Stimulated activated CD4-positive, alpha-beta T cell treated with anti-CD3 and anti-CD28 coated beads, TNF-alpha, amount 100 ng/mL, for 4 hours (primary cell): Measurements from ENCODE around the gene MGRN1.
A peak's percentile ranks its signal among the peaks of the same experiment; 100 is the strongest.
"Not testable (repeated sequence)": the region's sequence is repeated elsewhere in the genome, so short reads cannot be mapped to it uniquely, and the experiment has no call there.

Experiments
- DNase-seq, 3 experiments: peaks; one replicate each; pipeline ENCODE4 v3.0.0-alpha.2; 2020; ENCODE audit warnings: low read depth in 3 of 3

MGRN1 gene

DNA sequence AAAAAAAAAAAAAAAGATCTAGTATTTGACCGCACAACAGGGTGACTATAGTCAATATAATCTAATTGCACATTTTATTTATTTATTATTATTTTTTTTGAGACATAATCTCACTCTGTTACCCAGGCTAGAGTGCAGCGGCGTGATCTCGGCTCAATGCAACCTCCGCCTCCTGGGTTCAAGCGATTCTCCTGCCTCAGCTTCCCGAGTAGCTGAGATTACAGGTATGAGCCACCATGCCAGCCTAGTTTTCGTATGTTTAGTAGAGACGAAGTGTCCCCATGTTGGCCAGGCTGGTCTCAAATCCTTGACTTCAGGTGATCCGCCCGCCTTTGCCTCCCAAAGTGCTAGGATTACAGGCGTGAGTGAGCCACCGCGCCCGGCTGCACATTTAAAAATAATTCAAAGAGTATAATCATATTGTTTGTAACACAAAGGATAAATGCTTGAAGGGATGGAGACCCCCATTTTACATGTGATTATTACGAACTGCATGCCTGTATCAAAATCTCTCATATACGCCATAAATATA lies 108.7 kb downstream of the MGRN1 start:
- DNase-seq, result no peak

DNA sequence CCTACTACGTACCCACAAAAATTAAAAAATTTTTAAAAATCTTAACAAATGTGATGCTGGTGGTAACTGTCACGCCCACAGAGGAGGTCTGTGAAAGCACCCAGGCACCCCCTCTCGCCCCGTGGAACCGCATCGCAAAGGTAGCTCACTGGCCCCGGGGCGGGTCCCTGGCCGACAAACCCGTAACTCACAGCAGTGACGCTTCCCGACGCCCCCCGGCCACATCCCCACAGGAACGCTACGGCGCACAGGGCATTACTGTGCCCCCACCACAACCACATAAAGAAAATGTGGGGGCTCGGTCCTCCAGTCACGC lies 109.1 kb downstream of the MGRN1 start:
- DNase-seq, result peak in 2 of 3 experiments; percentile 3 to 13

DNA sequence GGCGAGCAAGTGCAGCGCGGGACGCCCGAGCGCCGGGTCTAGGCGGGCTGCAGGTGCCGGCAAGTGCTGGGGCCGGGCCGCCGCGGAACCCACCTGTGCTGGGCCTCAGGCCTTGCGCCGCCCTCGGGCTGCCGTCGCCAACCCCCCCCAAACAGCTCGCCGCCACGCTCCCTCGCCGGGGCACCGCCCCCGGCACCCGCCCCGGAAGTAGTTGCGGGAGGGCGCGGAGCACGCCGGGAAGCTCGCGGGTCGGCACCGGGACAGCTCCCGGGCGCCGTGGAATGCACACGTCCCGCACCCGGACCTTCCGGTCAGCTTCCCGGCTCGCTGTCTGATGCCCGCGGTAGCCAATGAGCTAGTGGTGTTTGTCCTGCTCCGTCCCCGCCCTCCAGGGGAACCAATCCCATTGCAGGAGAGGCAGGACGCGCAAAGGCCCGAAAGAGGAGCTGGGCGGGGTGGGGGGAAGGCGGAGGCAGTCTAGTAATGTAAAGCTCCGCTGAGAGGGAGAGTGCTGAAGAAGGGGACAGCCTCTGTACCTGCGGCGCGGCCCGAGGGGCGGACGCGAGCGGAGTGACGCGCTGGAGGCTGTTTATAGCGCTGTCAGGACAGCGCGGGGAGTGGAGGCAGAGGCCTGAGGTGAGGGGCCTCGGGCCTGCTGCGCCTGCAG lies 109.6 kb downstream of the MGRN1 start, which contains the start of the genes ANKS3 and DNAAF8:
ANKS3 (minus strand) TSS at position 209 of the 667 bp plus-strand sequence. CDS start 4,122 bp downstream, outside the sequence.
DNAAF8 (plus strand) TSS at position 475 of the 667 bp plus-strand sequence. CDS start 1,978 bp downstream, outside the sequence.
- DNase-seq, result peak; percentile 55 to 66 (median 57)

DNA sequence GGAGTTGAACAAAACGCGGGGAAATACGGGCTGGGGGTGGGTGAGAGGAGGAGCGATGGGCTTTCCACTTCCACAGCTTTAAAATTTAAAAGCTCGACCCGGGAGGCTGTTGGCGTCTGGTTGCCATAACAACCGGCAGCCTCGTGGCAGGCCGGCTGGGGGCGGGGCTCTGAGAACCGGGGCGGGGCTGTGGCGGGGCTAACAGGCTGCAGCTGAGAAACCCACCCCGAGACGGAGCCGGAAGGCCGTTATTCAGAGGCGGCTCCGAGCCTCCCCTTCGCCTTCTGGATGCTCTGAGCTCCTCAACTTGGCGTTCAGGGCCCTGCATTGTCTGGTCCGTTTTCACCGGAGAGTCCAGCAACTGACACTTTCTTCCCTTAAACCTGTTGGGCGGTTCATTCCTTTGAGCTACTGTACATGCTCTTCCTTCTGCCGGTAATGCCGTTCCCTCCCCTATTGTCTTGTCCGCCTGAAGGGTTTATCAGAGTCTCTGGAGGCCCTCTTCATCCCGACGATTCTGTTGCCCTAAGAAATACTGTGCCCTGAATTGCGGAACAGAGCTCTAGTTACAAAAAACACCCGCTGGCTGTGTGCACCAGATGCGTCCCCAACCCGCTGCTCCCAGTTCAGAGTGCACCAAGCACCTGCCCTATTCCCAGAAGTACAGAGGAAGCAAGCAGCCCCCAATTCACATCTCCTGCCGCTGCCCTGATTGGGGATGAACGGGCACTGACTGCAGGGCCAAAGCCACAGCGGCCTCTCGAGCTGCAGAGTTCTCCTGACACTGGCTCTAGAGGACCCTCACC lies 110.3 kb downstream of the MGRN1 start:
- DNase-seq, result peak; percentile 89 to 93 (median 89)

DNA sequence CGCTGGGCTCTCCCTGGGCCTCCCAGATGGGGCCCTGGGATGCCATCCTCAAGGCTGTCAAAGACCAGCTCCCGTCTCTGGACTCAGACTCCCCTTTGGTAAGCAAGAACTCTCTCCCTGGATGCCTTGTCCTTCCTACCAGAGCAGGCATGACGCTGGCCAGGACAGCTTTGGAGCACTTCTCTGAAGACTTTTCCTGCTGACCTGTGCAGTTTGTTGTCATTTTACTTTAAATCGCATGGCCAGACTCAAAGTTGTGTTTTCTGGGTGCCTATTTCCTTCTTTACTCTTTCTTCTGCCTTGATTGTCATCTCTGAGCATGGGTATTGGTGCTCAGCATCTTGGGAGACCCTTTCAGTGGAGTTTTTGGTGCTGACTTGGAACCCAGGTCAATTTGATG lies 111.9 kb downstream of the MGRN1 start:
- DNase-seq, result no peak

DNA sequence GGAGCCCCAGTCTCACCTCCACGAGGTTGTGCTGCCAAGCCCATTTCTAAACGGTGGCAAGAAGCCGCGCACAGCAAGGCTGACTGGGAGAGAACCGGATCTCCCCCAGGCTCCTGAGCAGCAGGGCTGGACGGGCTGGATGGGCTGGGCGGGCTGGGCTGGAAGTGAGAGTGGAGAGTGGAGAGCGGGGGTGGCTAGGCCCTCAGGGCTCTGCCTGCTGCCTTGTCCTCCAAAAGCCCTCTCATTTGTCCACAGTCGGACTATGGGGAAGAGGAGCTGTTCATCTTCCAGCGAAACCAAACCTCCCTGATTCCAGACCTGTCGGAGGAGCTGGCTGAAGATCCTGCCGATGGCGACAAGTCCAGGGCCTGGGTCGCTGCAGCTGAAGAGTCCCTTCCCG lies 112.9 kb downstream of the MGRN1 start:
- DNase-seq, result no peak

DNA sequence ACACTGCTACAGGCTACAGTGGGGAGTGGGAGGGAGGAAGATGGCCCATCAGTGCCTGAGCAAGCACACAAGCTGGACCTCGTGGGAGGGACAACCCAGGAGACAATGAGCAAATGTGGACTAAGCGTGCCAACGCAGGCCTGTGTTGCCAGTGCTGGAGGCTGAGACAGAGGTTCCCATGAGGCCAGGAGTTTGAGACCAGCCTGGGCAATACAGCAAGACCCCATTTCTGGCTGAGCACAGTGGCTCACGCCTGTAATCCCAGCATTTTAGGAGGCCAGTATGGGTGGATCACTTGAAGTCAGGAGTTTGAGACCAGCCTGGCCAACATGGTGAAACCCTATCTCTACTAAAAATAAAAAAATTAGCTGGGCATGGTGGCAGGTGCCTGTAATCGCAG lies 113.7 kb downstream of the MGRN1 start:
- DNase-seq, result not testable (repeated sequence)
